H1 (cell line): ENCODE results near the gene PTCH1. TPM values are rescaled to one million over a fixed set of nuclear protein-coding genes. Genes with fewer than 3 reads are reported as not detected.

Experiments
- CREB1 ChIP-seq: IDR thresholded peaks from 2 replicates; pipeline ENCODE4 v1.6.1; 2012; ENCODE audit warnings: inconsistent platforms
- RFX5 ChIP-seq: IDR thresholded peaks from 2 replicates; pipeline ENCODE4 v1.6.1; 2011; ENCODE audit warnings: low read depth, low read length, improper control_type of control experiment, borderline replicate concordance
- polyA plus RNA-seq, 7 experiments: library from polyadenylated mRNA; depleted of rRNA in 3 of 7; stranded (reverse) in 5 of 7; unstranded in 2 of 7; fragments of >200 nt in 5 of 7; fragments of 200-250 nt in 2 of 7; gene quantifications; 1 replicate in 5 of 7; 2 replicates in 1 of 7; 4 replicates in 1 of 7; pipeline versions ENCODE4 v1.2.1 to v1.2.3, GENCODE V29; 2011 to 2013; ENCODE audit warnings: missing spikeins in 2 of 7, mixed read lengths in 2 of 7
- total RNA-seq: library from RNA; stranded (reverse); fragmentation: NEBNext Ultra II Directional; extraction: Animal tissue kit (Norgen Biotek cat#: 25700); gene quantifications from 2 replicates; pipeline ENCODE4 v1.2.1, GENCODE V29; 2021
- TF ChIP-seq, protein P1 (sequence below): IDR thresholded peaks from 2 replicates; pipeline ENCODE4 v1.6.1; 2011; ENCODE audit warnings: low read depth, mild to moderate bottlenecking, low read length; ENCODE audit not compliant: insufficient read depth

PTCH1 gene
- total and polyA plus RNA-seq, 2 of the 8 experiments (the other 6 are each of a cell fraction or from before 2014, with no cell fraction given) = 6.4 to 34.1 TPM

DNA sequence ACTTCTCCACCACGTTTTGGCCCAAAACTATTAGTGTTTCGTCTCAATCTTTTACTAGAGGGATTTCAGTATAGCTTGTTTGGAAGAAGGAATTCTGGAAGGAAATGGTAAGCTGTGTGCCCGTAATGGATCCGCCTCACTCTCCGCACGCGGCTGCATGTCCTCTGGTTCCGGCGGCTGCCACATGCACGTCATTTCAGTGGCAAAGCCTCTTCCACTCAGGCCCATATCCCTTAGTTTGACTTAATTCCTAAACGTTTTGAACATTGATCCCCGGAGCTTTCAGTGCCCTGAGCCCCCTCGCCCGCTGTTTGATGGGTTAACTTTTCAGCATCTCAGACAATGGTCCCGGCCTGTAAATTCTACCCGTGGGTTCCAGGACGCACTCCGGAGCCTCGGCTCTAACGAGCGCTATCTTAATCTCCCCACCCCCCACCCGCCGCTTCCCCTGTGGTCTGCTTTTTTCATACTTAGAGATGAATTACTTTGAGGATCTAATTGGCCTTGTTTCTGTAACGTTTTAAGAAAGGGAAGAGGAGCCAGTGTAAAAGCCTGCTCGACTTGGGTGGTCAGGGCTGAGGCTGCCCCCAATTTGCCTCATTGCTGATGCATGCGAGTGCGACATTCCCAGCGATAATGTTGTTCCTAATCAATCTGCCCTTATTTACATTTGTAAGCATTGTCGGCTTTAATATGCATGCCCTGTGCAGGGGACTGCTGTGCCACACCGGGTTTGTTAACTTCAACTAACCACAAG, 4.6 kb downstream of the PTCH1 start (continued):
- TF ChIP-seq, protein P1, sequence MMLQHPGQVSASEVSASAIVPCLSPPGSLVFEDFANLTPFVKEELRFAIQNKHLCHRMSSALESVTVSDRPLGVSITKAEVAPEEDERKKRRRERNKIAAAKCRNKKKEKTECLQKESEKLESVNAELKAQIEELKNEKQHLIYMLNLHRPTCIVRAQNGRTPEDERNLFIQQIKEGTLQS = no peak
- TF ChIP-seq CREB1 (peak; percentile 49; the same call in 1 of the 2 replicates), RFX5 (no peak)
